ENCODE data around the gene TNFAIP8.

Gene TNFAIP8

GRCh38 chr5:119328753-119329602 lies 26.8 kb upstream of the TNFAIP8 start:
- peak in 1 of 2 donors; percentile 49 for DNase-seq (ENCODE audit: low read depth in 2 of 2)

- no peak for DNase-seq (ENCODE audit: low read depth in 2 of 2)
Measured at GRCh38 chr5:119329666-119330065, 26.2 kb upstream of the TNFAIP8 start.

DNA sequence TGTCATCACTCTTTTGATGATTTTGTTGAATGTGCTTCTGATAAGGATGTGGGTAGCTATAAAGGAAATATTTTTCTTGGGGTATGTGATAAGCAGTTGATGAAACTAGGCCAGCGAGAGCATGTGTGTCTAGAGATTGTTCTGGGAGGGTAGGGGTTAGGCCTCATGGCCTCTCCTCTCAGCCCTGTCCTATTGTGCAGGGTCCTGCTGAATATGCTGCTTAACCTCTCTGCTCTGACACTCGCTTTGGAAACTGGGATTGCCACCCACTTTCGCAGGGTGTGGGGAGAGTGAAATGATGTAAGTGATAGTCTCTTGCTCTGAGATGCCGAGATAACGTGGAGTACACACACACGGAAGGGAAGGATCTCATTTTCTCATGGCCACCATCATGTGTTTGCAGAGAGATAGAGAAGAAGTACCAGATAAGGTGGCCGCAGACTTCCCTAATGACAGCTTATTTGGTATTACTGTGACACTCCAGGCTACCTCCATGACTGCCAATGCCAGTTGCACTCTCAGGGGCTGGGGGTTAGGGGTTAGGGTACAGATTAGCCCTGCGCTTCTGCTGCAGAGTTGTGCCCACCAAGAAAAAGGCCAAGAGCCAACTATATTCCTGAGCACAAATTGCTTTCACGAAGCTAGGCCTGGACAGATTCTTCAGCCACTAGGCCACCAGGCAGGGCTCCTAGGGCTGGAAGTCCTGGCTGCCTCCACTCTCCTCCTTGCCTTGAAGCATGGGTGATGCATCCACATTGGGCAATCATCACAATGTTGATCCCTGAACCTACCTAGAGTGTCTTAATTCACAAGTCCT lies 25.2 kb upstream of the TNFAIP8 start:
- no peak for DNase-seq (ENCODE audit: low read depth in 2 of 2)

GRCh38 chr5:119331566-119332095 lies 24.2 kb upstream of the TNFAIP8 start:
- DNase-seq (ENCODE audit: low read depth in 2 of 2): no peak

DNA sequence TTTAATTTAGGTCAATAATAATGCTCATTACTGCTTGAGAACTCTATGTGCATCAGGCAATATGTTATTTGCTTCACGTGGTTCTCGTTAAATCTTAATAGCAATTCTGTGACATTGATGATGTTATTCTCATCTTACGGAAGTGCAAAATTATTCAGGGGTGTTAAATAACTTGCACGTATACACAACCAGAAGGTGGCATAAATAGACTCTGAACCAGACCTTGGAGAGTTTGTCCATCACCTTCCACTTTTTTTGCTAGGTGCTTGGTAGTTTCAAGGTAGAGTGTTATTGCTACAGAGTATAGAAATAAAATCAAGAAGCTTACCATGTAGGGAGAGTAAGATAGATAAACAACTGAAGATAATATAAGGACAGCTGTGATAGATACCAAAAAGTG lies 23.6 kb upstream of the TNFAIP8 start:
- no peak for DNase-seq (ENCODE audit: low read depth in 2 of 2)

- no peak for DNase-seq (ENCODE audit: low read depth in 2 of 2)
Measured at GRCh38 chr5:119332978-119333401, 22.8 kb upstream of the TNFAIP8 start.

- DNase-seq (ENCODE audit: low read depth in 2 of 2): no peak
Measured at GRCh38 chr5:119333421-119333851, 22.4 kb upstream of the TNFAIP8 start.

DNA sequence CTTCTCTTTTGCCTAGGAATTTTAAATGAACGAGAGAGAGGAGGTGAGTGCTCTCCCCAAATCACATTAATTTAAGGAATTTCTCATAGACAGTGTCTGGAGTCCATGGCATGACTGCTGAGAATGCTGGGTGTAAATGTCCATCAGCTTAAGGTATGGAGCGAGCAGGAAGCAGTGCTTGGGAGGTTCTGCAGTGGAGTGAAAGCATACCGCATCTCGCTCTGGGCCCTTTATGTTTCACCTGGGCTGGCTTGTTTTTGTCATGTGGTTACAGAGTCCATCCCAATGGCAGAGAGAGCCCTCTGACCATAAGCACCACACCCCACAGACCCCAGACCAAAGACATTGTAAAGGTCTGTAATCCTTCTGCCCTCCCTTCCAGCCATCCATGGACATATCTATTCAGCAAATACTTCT lies 20.6 kb upstream of the TNFAIP8 start:
- DNase-seq (ENCODE audit: low read depth in 2 of 2): no peak

GRCh38 chr5:119336262-119336661 lies 19.6 kb upstream of the TNFAIP8 start:
- no peak for DNase-seq (ENCODE audit: low read depth in 2 of 2)

DNA sequence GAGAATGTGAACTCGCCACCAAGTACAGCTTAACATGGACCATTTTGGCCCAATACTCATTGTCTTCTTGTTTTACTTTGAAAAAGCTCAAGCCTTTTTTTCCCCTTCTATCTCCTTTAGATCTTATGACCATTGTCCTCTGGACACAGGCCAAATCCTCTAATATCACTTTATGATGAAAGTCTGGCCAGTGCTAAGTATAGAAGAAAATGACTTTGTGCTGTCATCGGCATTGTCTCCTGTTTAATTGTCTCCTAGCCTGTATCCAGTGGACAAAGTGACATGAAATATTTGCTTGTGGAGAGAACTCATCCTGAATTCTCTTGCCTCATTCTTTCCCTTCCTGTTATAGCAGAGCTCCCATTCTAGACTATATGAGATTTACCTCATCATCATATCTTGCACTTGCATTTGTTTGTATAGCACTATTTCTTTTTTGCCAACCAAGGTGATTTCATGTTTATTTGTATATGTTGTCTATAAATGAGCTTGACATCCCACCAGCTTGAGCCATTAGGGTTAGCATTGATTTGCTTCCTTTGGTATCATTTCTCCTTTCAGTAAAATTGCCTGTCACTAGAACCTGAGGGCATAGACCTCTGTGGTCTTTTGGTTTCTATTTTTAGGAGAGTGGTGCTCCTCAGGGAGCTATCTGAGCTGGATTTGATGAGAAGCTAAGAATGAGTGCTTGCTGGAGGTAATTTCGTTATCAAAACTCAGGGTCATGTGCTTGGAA lies 18.8 kb upstream of the TNFAIP8 start:
- DNase-seq (ENCODE audit: low read depth in 2 of 2): no peak

DNA sequence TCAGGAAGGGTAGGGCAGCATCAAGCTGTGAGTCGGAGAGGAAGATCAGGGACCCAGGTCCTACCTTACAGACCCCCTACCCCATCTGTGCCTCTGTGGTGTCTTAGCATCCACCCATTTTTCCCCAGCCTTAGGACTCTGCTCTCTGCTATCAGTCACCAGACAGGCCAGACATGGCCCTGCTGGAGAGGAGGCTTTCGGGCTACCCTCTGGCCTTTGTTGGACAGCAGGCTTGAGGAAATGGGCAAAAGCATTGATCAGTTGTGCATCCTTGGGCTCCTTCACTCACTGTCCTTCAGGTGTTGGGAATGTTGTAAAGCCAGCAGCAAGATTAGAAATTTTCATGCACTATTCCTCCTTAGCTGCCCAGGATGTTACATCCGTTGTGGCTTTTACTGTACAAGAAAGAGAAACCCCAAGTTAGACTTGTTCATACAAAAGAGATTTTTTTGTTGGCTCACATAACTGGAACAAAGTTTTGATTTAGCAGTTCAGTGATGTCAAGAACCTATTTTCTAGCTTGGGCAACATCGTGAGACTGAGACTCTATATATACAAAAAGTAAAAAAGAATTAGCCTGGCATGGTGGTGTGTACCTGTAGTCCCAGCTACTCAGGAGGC lies 17.4 kb upstream of the TNFAIP8 start:
- no peak for DNase-seq (ENCODE audit: low read depth in 2 of 2)

GRCh38 chr5:119339344-119339743 lies 16.5 kb upstream of the TNFAIP8 start:
- no peak for DNase-seq (ENCODE audit: low read depth in 2 of 2)

GRCh38 chr5:119339965-119340364 lies 15.9 kb upstream of the TNFAIP8 start:
- no peak for DNase-seq (ENCODE audit: low read depth in 2 of 2)

GRCh38 chr5:119340597-119341218 lies 15.1 kb upstream of the TNFAIP8 start:
- no peak for DNase-seq (ENCODE audit: low read depth in 2 of 2)

- no peak for DNase-seq (ENCODE audit: low read depth in 2 of 2)
Measured at GRCh38 chr5:119341452-119342349, 14.1 kb upstream of the TNFAIP8 start.

DNA sequence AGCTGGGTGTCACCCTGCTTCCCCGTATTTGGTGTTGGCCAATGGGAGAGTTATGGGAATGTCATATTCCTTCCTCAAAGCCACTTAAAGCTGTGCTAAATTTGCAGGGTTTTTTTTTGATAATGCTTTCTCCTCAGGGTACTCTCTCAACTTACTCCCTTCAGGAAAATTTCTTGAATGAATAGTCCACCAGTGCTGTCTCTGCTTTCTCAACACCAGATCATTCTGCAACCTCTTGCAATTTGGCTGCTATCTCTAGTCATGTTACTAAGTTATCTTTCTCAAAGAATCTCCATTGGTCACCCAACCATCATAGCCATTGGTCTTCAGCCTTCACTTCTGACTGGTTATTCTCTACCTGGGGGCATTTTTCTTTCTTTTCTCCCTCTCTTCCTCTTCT lies 13.4 kb upstream of the TNFAIP8 start:
- DNase-seq (ENCODE audit: low read depth in 2 of 2): no peak

GRCh38 chr5:119343052-119343451 lies 12.8 kb upstream of the TNFAIP8 start:
- DNase-seq (ENCODE audit: low read depth in 2 of 2): no peak

DNA sequence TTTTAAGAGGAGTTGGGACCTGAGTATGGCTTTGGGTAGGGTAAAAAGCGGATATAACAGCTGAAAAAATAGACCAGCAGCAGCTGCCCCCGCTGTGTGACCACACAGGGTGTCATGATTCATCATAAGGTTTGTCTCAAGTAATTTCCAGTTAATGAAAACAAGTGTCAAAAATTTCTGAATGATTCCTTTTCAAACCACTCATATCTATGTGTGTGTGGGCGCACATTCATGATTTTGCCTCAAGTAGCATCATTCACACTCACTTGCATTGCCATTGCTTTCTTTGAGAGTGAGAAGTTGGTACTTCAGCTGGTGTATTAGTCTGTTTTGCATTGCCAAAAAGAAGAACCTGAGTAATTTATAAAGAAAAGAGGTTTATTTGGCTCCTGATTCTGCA lies 12.1 kb upstream of the TNFAIP8 start:
- DNase-seq (ENCODE audit: low read depth in 2 of 2): no peak

GRCh38 chr5:119344231-119344630 lies 11.6 kb upstream of the TNFAIP8 start:
- DNase-seq (ENCODE audit: low read depth in 2 of 2): no peak

DNA sequence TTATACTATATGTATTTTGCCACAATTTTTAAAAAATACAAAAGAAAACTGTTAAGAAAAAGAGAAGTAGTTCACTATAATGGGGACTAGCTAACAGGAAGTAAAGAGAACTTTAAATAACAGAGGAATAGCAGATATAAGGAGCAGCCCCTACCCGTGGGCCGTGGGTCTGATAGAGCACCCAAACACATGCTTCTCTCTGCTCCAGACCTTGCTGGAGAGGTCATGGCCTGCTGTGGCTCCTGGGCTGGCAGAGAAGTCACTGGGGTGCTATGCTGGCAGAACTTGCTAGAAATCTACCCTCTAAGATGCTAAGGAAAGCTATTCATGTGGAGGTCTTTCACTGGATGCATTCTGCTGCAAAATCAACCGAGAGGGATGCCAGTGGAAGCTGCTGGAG lies 10.0 kb upstream of the TNFAIP8 start:
- DNase-seq (ENCODE audit: low read depth in 2 of 2): no peak
